ENCODE data around the gene IKBKG.
"Not testable (repeated sequence)": the region's sequence is repeated elsewhere in the genome, so short reads cannot be mapped to it uniquely, and the experiment has no call there.

Gene IKBKG

GRCh38 chrX:154607976-154608375 lies 60.6 kb downstream of the IKBKG start:
- DNase-seq, result not testable (repeated sequence)

GRCh38 chrX:154608823-154609222 lies 61.4 kb downstream of the IKBKG start:
- not testable (repeated sequence) for DNase-seq

DNA sequence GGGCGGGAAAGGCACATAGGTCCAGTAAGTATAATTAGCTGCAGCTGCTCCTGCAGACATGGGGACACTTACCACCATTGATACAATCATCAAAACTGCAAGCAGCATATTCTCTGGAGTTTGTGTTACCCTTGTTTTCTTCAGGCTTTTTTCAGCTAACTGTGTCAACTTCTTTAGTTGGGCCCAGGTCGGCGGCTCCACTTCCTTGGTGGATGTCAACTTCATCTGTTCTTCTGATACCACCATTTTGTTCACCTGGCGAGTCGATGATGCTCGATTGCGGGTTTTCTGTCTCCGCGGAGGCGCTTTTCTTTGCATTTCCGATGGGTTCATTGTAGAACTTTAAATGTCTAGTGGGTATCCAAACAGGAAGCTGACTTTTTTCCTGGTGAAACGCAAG lies 63.7 kb downstream of the IKBKG start:
- not testable (repeated sequence) for DNase-seq

DNA sequence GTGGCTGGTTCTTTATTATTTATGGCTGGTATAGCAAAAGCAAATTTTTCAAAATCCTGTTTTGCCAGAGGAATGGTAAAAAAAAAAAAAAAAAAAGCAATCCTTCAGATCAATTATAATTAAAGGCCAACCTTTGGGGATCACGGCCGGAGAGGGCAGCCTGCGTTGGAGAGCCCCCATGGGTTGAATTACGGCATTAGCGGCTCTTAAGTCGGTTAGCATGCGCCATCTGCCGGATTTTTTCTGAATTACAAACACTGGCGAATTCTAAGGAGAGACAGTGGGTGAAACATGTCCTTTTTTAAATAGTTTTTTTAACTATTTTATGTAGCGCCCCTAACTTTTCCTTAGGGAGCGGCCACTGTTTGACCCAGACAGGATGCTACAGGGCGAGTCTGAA lies 66.2 kb downstream of the IKBKG start:
- not testable (repeated sequence) for DNase-seq
